Measurements from ENCODE around the gene MORN1.

The MORN1 gene

GRCh38 chr1:2274929-2275475 is 116.4 kb downstream of the MORN1 start:
- H3K4me3 ChIP-seq (ENCODE audit: low read depth, low read length): no peak overlapping the region
- H3K79me2 ChIP-seq: peaks cover 19% of the 10 kb centered on the region
- H3K4me2 ChIP-seq (ENCODE audit: low read length): no peak overlapping the region
- no peak overlapping the region for H3K27ac ChIP-seq
- no peak for TF ChIP-seq CTCF (IDR thresholded peaks at IDR 0.05)
- no peaks in the 10 kb centered on the region for H3K27me3 ChIP-seq (ENCODE audit: control insufficient read depth, insufficient read depth, low read length)
- no peak overlapping the region for H2AFZ ChIP-seq
- H3K4me1 ChIP-seq: no peaks in the 10 kb centered on the region
- no peak overlapping the region for H3K9ac ChIP-seq
- H3K9me3 ChIP-seq (ENCODE audit: control insufficient read depth, low read length): no peaks in the 10 kb centered on the region
- no peaks in the 10 kb centered on the region for H3K36me3 ChIP-seq (ENCODE audit: control insufficient read depth, insufficient read depth, low read length)

GRCh38 chr1:2274231-2274928 is 117.0 kb downstream of the MORN1 start:
- H3K4me3 ChIP-seq (ENCODE audit: low read depth, low read length): no peak overlapping the region
- no peak overlapping the region for H2AFZ ChIP-seq
- no peaks in the 10 kb centered on the region for H3K36me3 ChIP-seq (ENCODE audit: control insufficient read depth, insufficient read depth, low read length)
- H3K4me1 ChIP-seq: no peaks in the 10 kb centered on the region
- H3K9me3 ChIP-seq (ENCODE audit: control insufficient read depth, low read length): no peaks in the 10 kb centered on the region
- peaks cover 19% of the 10 kb centered on the region for H3K79me2 ChIP-seq
- no peaks in the 10 kb centered on the region for H3K27me3 ChIP-seq (ENCODE audit: control insufficient read depth, insufficient read depth, low read length)
- no peak overlapping the region for H3K9ac ChIP-seq
- H3K27ac ChIP-seq: no peak overlapping the region
- TF ChIP-seq CTCF (IDR thresholded peaks at IDR 0.05): no peak
- no peak overlapping the region for H3K4me2 ChIP-seq (ENCODE audit: low read length)

- Histone ChIP-seq H3K79me2 (peaks cover 17% of the 10 kb centered on the region), H2AFZ (no peak overlapping the region), H3K9ac (no peak overlapping the region), H3K36me3 (ENCODE audit: control insufficient read depth, insufficient read depth, low read length) (no peaks in the 10 kb centered on the region), H3K4me2 (ENCODE audit: low read length) (no peak overlapping the region), H3K27me3 (ENCODE audit: control insufficient read depth, insufficient read depth, low read length) (no peaks in the 10 kb centered on the region), H3K9me3 (ENCODE audit: control insufficient read depth, low read length) (no peaks in the 10 kb centered on the region), H3K4me1 (no peaks in the 10 kb centered on the region), H3K27ac (no peak overlapping the region), H3K4me3 (ENCODE audit: low read depth, low read length) (no peak overlapping the region)
- TF ChIP-seq CTCF (IDR thresholded peaks at IDR 0.05): no peak
Observed at GRCh38 chr1:2273401-2274090, 117.8 kb downstream of the MORN1 start.

GRCh38 chr1:2272686-2273400 is 118.5 kb downstream of the MORN1 start:
- Histone ChIP-seq H3K36me3 (ENCODE audit: control insufficient read depth, insufficient read depth, low read length) (no peaks in the 10 kb centered on the region), H3K4me1 (no peaks in the 10 kb centered on the region), H2AFZ (no peak overlapping the region), H3K27ac (no peak overlapping the region), H3K9me3 (ENCODE audit: control insufficient read depth, low read length) (no peaks in the 10 kb centered on the region), H3K9ac (no peak overlapping the region), H3K27me3 (ENCODE audit: control insufficient read depth, insufficient read depth, low read length) (no peaks in the 10 kb centered on the region), H3K4me3 (ENCODE audit: low read depth, low read length) (no peak overlapping the region), H3K4me2 (ENCODE audit: low read length) (no peak overlapping the region), H3K79me2 (peaks cover 21% of the 10 kb centered on the region)
- no peak for TF ChIP-seq CTCF (IDR thresholded peaks at IDR 0.05)

Data from parathyroid adenoma (tissue), 2 donors.